Right lobe of liver (tissue), 4 donors: ENCODE data around the gene C3.

ENCODE experiments used
- POLR2A ChIP-seq: fragments of 450-650 bp; IDR thresholded peaks from one replicate; pipeline ENCODE4 v1.6.1; 2017; ENCODE audit warnings: antibody characterized with exemption, mild to moderate bottlenecking
- TF ChIP-seq, protein P1 (sequence below), 4 donors: fragments of 200-600 bp in 3 of 4; fragments of 450-650 bp in 1 of 4; IDR thresholded peaks; one replicate each; pipeline versions ENCODE4 v1.5.1 to v1.8.0; 2016 to 2022; ENCODE audit warnings: antibody characterized with exemption in 4 of 4, mild to moderate bottlenecking in 2 of 4
- donor health status: DM: no; HTN: no; CAD: no.
- donor health status: DM: no; HTN: no; CAD: no.
- donor health status: DM: no; HTN: yes; CAD: no.

DNA sequence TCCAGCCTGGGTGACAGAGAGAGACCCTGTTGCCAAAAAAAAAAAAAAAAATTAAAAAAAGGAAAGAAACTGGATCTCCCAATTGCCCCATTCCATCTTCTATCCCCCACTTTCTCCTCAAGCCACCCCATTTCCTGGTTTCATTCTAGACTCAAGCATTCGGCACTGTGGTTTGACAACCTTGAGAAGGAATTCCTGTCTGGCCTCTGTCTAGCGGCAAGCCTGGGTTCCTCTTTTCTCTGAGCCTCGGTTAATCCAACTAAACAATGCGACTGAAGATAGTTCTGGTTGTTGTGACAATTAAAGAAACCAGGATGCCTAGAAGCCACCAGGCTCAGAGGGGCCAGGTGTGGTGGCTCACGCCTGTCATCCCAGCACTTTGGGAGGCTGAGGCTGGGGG is 3.3 kb upstream of the C3 start:
- TF ChIP-seq, protein P1, sequence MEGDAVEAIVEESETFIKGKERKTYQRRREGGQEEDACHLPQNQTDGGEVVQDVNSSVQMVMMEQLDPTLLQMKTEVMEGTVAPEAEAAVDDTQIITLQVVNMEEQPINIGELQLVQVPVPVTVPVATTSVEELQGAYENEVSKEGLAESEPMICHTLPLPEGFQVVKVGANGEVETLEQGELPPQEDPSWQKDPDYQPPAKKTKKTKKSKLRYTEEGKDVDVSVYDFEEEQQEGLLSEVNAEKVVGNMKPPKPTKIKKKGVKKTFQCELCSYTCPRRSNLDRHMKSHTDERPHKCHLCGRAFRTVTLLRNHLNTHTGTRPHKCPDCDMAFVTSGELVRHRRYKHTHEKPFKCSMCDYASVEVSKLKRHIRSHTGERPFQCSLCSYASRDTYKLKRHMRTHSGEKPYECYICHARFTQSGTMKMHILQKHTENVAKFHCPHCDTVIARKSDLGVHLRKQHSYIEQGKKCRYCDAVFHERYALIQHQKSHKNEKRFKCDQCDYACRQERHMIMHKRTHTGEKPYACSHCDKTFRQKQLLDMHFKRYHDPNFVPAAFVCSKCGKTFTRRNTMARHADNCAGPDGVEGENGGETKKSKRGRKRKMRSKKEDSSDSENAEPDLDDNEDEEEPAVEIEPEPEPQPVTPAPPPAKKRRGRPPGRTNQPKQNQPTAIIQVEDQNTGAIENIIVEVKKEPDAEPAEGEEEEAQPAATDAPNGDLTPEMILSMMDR (IDR thresholded peaks at IDR 0.05), result no peak
- TF ChIP-seq POLR2A, result no peak
